Cardiac muscle cell (in vitro differentiated cells and primary cell): ENCODE measurements around the gene NFATC2. TPM values are rescaled to one million over a fixed set of nuclear protein-coding genes. Genes with fewer than 3 reads are reported as not detected.

Experiments used
- DNase-seq, 2 donors: peaks; one replicate each; pipeline versions ENCODE4 v3.0.0 to v3.0.0-alpha.2; 2010 to 2017; ENCODE audit warnings: low read depth in 1 of 2, low spot score in 1 of 2
- H3K27ac ChIP-seq: fragments of 200-600 bp; sonication (generic); 2 replicates; pipeline ENCODE4 v1.5.1; 2016
- H3K27me3 ChIP-seq: fragments of 200-600 bp; sonication (generic); 2 replicates; pipeline ENCODE4 v1.6.0; 2016; ENCODE audit warnings: control low read depth
- H3K36me3 ChIP-seq: fragments of 200-600 bp; sonication (generic); 2 replicates; pipeline ENCODE4 v1.5.1; 2016; ENCODE audit warnings: control low read depth
- H3K4me1 ChIP-seq: fragments of 200-600 bp; sonication (generic); 2 replicates; pipeline ENCODE4 v1.8.1; 2017; ENCODE audit warnings: low read depth, mild to moderate bottlenecking, mixed run types
- H3K4me3 ChIP-seq: fragments of 200-600 bp; sonication (generic); 2 replicates; pipeline ENCODE4 v1.5.1; 2016; ENCODE audit warnings: mild to moderate bottlenecking
- H3K9me3 ChIP-seq: fragments of 200-600 bp; sonication (generic); 2 replicates; pipeline ENCODE4 v1.5.1; 2017; ENCODE audit warnings: low read depth, mild to moderate bottlenecking, control low read depth
- polyA plus RNA-seq: library from polyadenylated mRNA; unstranded; fragments of >200 nt; fragmentation: Nextera tagmentation; extraction: Ambion mirVana; gene quantifications from 2 replicates; pipeline ENCODE4 v1.2.1, GENCODE V29; 2016
- total RNA-seq: library from RNA; depleted of rRNA; stranded (reverse); fragments of >200 nt; gene quantifications from 2 replicates; pipeline ENCODE4 v1.2.3, GENCODE V29; 2016
- TF ChIP-seq, protein P1 (sequence below): IDR thresholded peaks from 2 replicates; pipeline ENCODE4 v1.5.1; 2012; ENCODE audit warnings: low read depth, mild to moderate bottlenecking, low read length

The NFATC2 gene
- total and polyA plus RNA-seq, 2 experiments from 2014 or later: 5.8 to 17.0 TPM

DNA sequence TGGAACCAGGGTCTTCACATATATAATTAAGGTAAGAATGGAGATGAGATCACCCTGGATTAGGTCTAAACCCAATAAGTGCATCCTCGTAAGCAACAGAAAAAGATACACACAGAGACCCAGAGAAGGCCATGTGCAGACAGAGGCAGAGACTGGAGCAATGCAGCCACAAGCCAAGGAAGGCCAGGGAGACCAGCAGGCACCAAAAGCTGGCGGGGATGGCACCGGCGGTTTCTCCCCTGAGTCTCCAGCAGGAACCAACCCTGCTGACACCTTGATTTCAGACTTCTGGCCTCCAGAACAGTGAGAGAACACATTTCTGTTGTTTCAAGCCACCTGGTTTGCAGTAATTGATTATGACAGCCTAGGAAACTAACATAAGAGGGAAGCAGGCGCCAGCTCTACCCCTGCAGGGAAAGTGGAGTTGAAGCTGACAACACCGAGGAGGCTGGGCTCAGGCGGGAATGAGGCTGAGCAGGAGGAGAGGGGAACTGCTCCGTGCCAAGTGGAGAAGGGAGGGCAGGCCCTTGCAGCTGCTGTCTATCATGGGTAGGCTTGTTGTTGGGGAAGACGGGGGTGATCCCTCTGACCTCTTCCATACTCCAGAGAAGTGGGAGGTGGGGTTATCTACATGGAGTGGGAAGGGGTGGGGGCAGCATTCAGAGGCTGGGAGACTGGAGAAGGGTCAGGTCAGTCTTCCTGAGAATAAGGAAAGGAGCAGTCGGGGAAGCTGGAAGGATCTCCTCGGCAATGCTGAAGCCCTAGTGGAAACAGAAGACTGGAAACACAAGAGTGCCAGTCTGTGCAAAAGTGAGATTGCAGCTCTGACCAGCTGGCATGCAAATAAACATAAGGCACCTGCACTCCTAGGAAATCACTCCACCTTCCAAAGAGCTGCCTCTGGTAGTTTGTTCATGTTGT, 72.7 kb downstream of the NFATC2 start:
- peak in 1 of 2 donors; percentile 77 for DNase-seq
- TF ChIP-seq, protein P1, sequence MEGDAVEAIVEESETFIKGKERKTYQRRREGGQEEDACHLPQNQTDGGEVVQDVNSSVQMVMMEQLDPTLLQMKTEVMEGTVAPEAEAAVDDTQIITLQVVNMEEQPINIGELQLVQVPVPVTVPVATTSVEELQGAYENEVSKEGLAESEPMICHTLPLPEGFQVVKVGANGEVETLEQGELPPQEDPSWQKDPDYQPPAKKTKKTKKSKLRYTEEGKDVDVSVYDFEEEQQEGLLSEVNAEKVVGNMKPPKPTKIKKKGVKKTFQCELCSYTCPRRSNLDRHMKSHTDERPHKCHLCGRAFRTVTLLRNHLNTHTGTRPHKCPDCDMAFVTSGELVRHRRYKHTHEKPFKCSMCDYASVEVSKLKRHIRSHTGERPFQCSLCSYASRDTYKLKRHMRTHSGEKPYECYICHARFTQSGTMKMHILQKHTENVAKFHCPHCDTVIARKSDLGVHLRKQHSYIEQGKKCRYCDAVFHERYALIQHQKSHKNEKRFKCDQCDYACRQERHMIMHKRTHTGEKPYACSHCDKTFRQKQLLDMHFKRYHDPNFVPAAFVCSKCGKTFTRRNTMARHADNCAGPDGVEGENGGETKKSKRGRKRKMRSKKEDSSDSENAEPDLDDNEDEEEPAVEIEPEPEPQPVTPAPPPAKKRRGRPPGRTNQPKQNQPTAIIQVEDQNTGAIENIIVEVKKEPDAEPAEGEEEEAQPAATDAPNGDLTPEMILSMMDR: no peak
- Histone ChIP-seq H3K9me3 (no peaks in the 10 kb centered on the region), H3K4me1 (peaks cover 17% of the 10 kb centered on the region), H3K36me3 (peaks cover 15% of the 10 kb centered on the region), H3K4me3 (no peak overlapping the region), H3K27ac (peak overlapping the region; percentile 61), H3K27me3 (no peaks in the 10 kb centered on the region)

- H3K4me1 ChIP-seq: peaks cover 17% of the 10 kb centered on the region
- TF ChIP-seq, protein P1: no peak
Measured at GRCh38 chr20:51469046-51469445, 73.5 kb downstream of the NFATC2 start.

GRCh38 chr20:51468636-51469035, 73.9 kb downstream of the NFATC2 start:
- no peak for DNase-seq
- Histone ChIP-seq H3K36me3 (peaks cover 15% of the 10 kb centered on the region), H3K9me3 (no peaks in the 10 kb centered on the region), H3K27ac (peak overlapping the region; percentile 61), H3K27me3 (no peaks in the 10 kb centered on the region), H3K4me3 (no peak overlapping the region), H3K4me1 (peaks cover 17% of the 10 kb centered on the region)
- TF ChIP-seq, protein P1: no peak

More at GRCh38 chr20:51469046-51469445, 73.5 kb downstream of the NFATC2 start:
- Histone ChIP-seq H3K4me3 (no peak overlapping the region), H3K36me3 (peaks cover 15% of the 10 kb centered on the region), H3K9me3 (no peaks in the 10 kb centered on the region), H3K27me3 (no peaks in the 10 kb centered on the region), H3K27ac (peak overlapping the region; percentile 61)
- DNase-seq: no peak

- TF ChIP-seq, protein P1: no peak
- Histone ChIP-seq H3K9me3 (no peaks in the 10 kb centered on the region), H3K4me1 (peaks cover 17% of the 10 kb centered on the region), H3K27me3 (no peaks in the 10 kb centered on the region), H3K4me3 (no peak overlapping the region), H3K27ac (no peak overlapping the region), H3K36me3 (peaks cover 11% of the 10 kb centered on the region)
- DNase-seq: no peak
Measured at GRCh38 chr20:51467956-51468626, 74.4 kb downstream of the NFATC2 start.

- TF ChIP-seq, protein P1: no peak
- no peak for DNase-seq
Measured at GRCh38 chr20:51463998-51464397, 78.5 kb downstream of the NFATC2 start.

More at GRCh38 chr20:51463998-51464397, 78.5 kb downstream of the NFATC2 start:
- H3K4me3 ChIP-seq: no peak overlapping the region
- H3K27ac ChIP-seq: no peak overlapping the region
- no peaks in the 10 kb centered on the region for H3K27me3 ChIP-seq
- peaks cover 3% of the 10 kb centered on the region for H3K36me3 ChIP-seq
- H3K4me1 ChIP-seq: no peaks in the 10 kb centered on the region
- no peaks in the 10 kb centered on the region for H3K9me3 ChIP-seq
